Measurements from ENCODE around the gene RAMP2. TPM values are rescaled to one million over a fixed set of nuclear protein-coding genes. Genes with fewer than 3 reads are reported as not detected.

RAMP2 gene
- total and polyA plus RNA-seq, 2 experiments from 2014 or later: 8.8 to 29.5 TPM

GRCh38 chr17:42796066-42796758 lies 35.2 kb downstream of the RAMP2 start:
- no peak overlapping the region for H3K4me3 ChIP-seq
- H3K4me1 Mint-ChIP-seq: peaks cover 5% of the 10 kb centered on the region; the same call in 1 of the 3 replicates
- H4K20me1 ChIP-seq (replicated peaks; ENCODE audit: insufficient read depth): no peaks in the 10 kb centered on the region
- no peak overlapping the region for H3K27ac ChIP-seq (ENCODE audit: low read depth)
- no peaks in the 10 kb centered on the region for H3K36me3 ChIP-seq (ENCODE audit: insufficient read depth)
- H3F3A ChIP-seq (replicated peaks; ENCODE audit: low read depth): no peaks in the 10 kb centered on the region
- peaks cover 6% of the 10 kb centered on the region; the same call in 1 of the 2 replicates for H3K4me1 ChIP-seq (ENCODE audit: insufficient read depth)
- H3K4me2 ChIP-seq: no peak overlapping the region
- H3K4me3 Mint-ChIP-seq: no peak overlapping the region
- peaks cover 13% of the 10 kb centered on the region for H3K36me3 Mint-ChIP-seq (ENCODE audit: low read depth)
- H3K79me2 ChIP-seq (replicated peaks; ENCODE audit: insufficient read depth): peaks cover 8% of the 10 kb centered on the region
- H3K27me3 Mint-ChIP-seq (ENCODE audit: insufficient read depth, low read depth, poor library complexity): peaks cover 19% of the 10 kb centered on the region
- no peak overlapping the region for H3K27ac Mint-ChIP-seq
- no peak for TF ChIP-seq NANOG (IDR thresholded peaks at IDR 0.05; ENCODE audit: borderline replicate concordance)
- TF ChIP-seq, protein P1, sequence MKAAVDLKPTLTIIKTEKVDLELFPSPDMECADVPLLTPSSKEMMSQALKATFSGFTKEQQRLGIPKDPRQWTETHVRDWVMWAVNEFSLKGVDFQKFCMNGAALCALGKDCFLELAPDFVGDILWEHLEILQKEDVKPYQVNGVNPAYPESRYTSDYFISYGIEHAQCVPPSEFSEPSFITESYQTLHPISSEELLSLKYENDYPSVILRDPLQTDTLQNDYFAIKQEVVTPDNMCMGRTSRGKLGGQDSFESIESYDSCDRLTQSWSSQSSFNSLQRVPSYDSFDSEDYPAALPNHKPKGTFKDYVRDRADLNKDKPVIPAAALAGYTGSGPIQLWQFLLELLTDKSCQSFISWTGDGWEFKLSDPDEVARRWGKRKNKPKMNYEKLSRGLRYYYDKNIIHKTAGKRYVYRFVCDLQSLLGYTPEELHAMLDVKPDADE (IDR thresholded peaks at IDR 0.05): no peak
- TF ChIP-seq EZH2phosphoT487 (IDR thresholded peaks at IDR 0.05; ENCODE audit: unreplicated experiment): no peak
- TF ChIP-seq JUNB (IDR thresholded peaks at IDR 0.05; ENCODE audit: unreplicated experiment): no peak
- no peak for TF ChIP-seq STAT1 (IDR thresholded peaks at IDR 0.05; ENCODE audit: unreplicated experiment)
- no peak for TF ChIP-seq REST (IDR thresholded peaks at IDR 0.05; ENCODE audit: unreplicated experiment)
- no peak for TF ChIP-seq ZNF331 (CRISPR knock-in tag; IDR thresholded peaks at IDR 0.05; ENCODE audit: low read depth)
- TF ChIP-seq CREB1 (CRISPR knock-in tag; IDR thresholded peaks at IDR 0.05; ENCODE audit: low read depth): no peak
- H3K9me2 ChIP-seq (ENCODE audit: insufficient read depth): no peaks in the 10 kb centered on the region
- DNase-seq (ENCODE audit: low spot score) (no peak), ATAC-seq (no peak)
- H3K9me3 Mint-ChIP-seq: peaks cover 14% of the 10 kb centered on the region
- peaks cover 14% of the 10 kb centered on the region for H3K27me3 ChIP-seq (ENCODE audit: insufficient read depth)
- no peak overlapping the region for H2AFZ ChIP-seq

- Histone ChIP-seq H3F3A (replicated peaks; ENCODE audit: low read depth) (no peaks in the 10 kb centered on the region), H3K27me3 (ENCODE audit: insufficient read depth) (peaks cover 18% of the 10 kb centered on the region), H3K27ac (ENCODE audit: low read depth) (no peak overlapping the region), H3K36me3 (ENCODE audit: insufficient read depth) (no peaks in the 10 kb centered on the region), H2AFZ (no peak overlapping the region), H3K79me2 (replicated peaks; ENCODE audit: insufficient read depth) (peaks cover 8% of the 10 kb centered on the region), H3K4me3 (peak overlapping the region; percentile 90), H4K20me1 (replicated peaks; ENCODE audit: insufficient read depth) (no peaks in the 10 kb centered on the region), H3K4me1 (ENCODE audit: insufficient read depth) (peaks cover 6% of the 10 kb centered on the region; the same call in 1 of the 2 replicates), H3K4me2 (peak overlapping the region; percentile 80), H3K9me2 (ENCODE audit: insufficient read depth) (no peaks in the 10 kb centered on the region)
- Mint-ChIP-seq H3K27ac (no peak overlapping the region), H3K4me3 (peak overlapping the region; percentile 94), H3K27me3 (ENCODE audit: insufficient read depth, low read depth, poor library complexity) (peaks cover 19% of the 10 kb centered on the region), H3K36me3 (ENCODE audit: low read depth) (peaks cover 13% of the 10 kb centered on the region), H3K4me1 (peaks cover 5% of the 10 kb centered on the region; the same call in 1 of the 3 replicates), H3K9me3 (peaks cover 14% of the 10 kb centered on the region)
- DNase-seq (ENCODE audit: low spot score): no peak
- no peak for ATAC-seq
- TF ChIP-seq POLR2AphosphoS5 (IDR thresholded peaks at IDR 0.05; ENCODE audit: low read depth) (no peak), CREB1 (CRISPR knock-in tag; IDR thresholded peaks at IDR 0.05; ENCODE audit: low read depth) (no peak), EZH2phosphoT487 (IDR thresholded peaks at IDR 0.05; ENCODE audit: unreplicated experiment) (no peak), NANOG (IDR thresholded peaks at IDR 0.05; ENCODE audit: borderline replicate concordance) (no peak), JUNB (IDR thresholded peaks at IDR 0.05; ENCODE audit: unreplicated experiment) (no peak), CTCF (conservative IDR thresholded peaks at IDR 0.05; ENCODE audit: low read depth in 2 of 2) (no peak), STAT1 (IDR thresholded peaks at IDR 0.05; ENCODE audit: unreplicated experiment) (no peak)
- TF ChIP-seq, protein P1 (IDR thresholded peaks at IDR 0.05): no peak
Observed at GRCh38 chr17:42797067-42798007, 36.3 kb downstream of the RAMP2 start.
